ENCODE results near the gene SNCAIP. TPM values are rescaled to one million over a fixed set of nuclear protein-coding genes. Genes with fewer than 3 reads are reported as not detected.

Gene SNCAIP
- total RNA-seq, 1 experiment from 2014 or later: 3.0 TPM

DNA sequence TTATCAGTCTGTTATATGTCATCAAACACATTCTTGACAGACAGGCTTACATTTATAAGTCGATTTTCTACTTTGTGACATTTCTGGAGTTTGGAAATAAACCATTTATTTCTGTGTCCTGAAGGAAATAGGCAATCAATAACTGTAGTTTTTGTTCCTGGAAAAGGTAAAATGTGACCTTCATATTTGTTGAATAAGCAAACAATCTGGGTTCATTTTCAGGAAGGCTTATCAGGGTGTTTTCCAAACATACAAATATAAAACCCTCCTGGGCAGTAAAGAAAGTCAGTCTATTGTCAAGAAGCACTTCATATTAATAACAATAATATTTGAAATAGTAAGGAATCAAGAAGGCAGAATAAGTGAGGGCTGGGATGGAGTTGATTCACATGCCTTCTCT, 195.0 kb downstream of the SNCAIP start:
- Histone ChIP-seq H3K4ac (ENCODE audit: low read depth, low read length) (no peak overlapping the region), H3K27me3 (ENCODE audit: insufficient read depth, low read length) (no peaks in the 10 kb centered on the region), H3T11ph (ENCODE audit: low read length) (no peak overlapping the region), H4K20me1 (ENCODE audit: control insufficient read depth, insufficient read depth, insufficient read length) (no peaks in the 10 kb centered on the region), H3K79me2 (ENCODE audit: insufficient read depth, low read length) (no peaks in the 10 kb centered on the region), H4K8ac (replicated peaks; ENCODE audit: insufficient read length, low read depth, low read length) (no peak overlapping the region), H4K5ac (ENCODE audit: insufficient read length, low read depth, low read length) (no peak overlapping the region), H3K9ac (ENCODE audit: extremely low read depth, insufficient read length, low read length) (no peak overlapping the region), H3K23ac (ENCODE audit: insufficient read length, low read depth, low read length) (no peak overlapping the region), H2BK120ac (ENCODE audit: low read depth, low read length, poor library complexity, severe bottlenecking) (no peak overlapping the region), H2AFZ (ENCODE audit: low read length) (no peak overlapping the region), H3K4me1 (ENCODE audit: insufficient read depth, low read length) (no peaks in the 10 kb centered on the region), H2BK12ac (ENCODE audit: insufficient read length, low read depth, low read length) (no peak overlapping the region), H3K18ac (ENCODE audit: insufficient read length, low read depth, low read length) (no peak overlapping the region), H2BK15ac (ENCODE audit: low read depth, low read length) (no peak overlapping the region), H4K91ac (ENCODE audit: insufficient read length, low read depth, low read length) (no peak overlapping the region), H2AK5ac (ENCODE audit: insufficient read length, low read length) (no peak overlapping the region), H3K79me1 (ENCODE audit: insufficient read depth, low read depth, low read length, poor library complexity, severe bottlenecking) (no peaks in the 10 kb centered on the region), H3K9me3 (ENCODE audit: control insufficient read depth, low read depth, low read length) (no peaks in the 10 kb centered on the region), H3K56ac (ENCODE audit: insufficient read length, low read depth, low read length) (no peak overlapping the region), H2BK5ac (ENCODE audit: insufficient read length, low read length) (no peak overlapping the region), H3K27ac (ENCODE audit: insufficient read length, low read depth, low read length) (no peak overlapping the region), H3K14ac (ENCODE audit: insufficient read depth, low read length) (no peak overlapping the region), H2BK20ac (ENCODE audit: low read depth, low read length, poor library complexity, severe bottlenecking) (no peak overlapping the region), H3K23me2 (ENCODE audit: insufficient read length, low read depth, low read length, poor library complexity, severe bottlenecking) (no peaks in the 10 kb centered on the region), H3K4me2 (ENCODE audit: insufficient read depth, insufficient read length, low read length) (no peak overlapping the region)
- no peaks in the 10 kb centered on the region for H3K9me3 Mint-ChIP-seq
- WGBS (ENCODE audit: extremely low coverage, insufficient read length, low lambda C conversion rate): no CpG with 5 or more reads among the region's 1 CpG
- no peaks in the 10 kb centered on the region for H3K4me1 Mint-ChIP-seq
- no peak overlapping the region for H3K4me3 Mint-ChIP-seq
- DNase-seq: no peak
- TF ChIP-seq, protein P1, sequence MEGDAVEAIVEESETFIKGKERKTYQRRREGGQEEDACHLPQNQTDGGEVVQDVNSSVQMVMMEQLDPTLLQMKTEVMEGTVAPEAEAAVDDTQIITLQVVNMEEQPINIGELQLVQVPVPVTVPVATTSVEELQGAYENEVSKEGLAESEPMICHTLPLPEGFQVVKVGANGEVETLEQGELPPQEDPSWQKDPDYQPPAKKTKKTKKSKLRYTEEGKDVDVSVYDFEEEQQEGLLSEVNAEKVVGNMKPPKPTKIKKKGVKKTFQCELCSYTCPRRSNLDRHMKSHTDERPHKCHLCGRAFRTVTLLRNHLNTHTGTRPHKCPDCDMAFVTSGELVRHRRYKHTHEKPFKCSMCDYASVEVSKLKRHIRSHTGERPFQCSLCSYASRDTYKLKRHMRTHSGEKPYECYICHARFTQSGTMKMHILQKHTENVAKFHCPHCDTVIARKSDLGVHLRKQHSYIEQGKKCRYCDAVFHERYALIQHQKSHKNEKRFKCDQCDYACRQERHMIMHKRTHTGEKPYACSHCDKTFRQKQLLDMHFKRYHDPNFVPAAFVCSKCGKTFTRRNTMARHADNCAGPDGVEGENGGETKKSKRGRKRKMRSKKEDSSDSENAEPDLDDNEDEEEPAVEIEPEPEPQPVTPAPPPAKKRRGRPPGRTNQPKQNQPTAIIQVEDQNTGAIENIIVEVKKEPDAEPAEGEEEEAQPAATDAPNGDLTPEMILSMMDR (conservative IDR thresholded peaks at IDR 0.05): no peak
- H3K27ac Mint-ChIP-seq: no peak overlapping the region
- H3K27me3 Mint-ChIP-seq (ENCODE audit: low read depth): no peaks in the 10 kb centered on the region
- H3K36me3 Mint-ChIP-seq (ENCODE audit: insufficient read depth in 1 of 3, low read depth in 3 of 3): no peaks in the 10 kb centered on the region
